Thoracic aorta (tissue), 2 donors: ENCODE results near the gene MYO1D. TPM values are rescaled to one million over a fixed set of nuclear protein-coding genes. Genes with fewer than 3 reads are reported as not detected.

Experiments used
- ATAC-seq: fragments of 150-250 bp; one replicate; pipeline ENCODE4 v1.8.0; 2017; ENCODE audit warnings: low read depth; ENCODE audit not compliant: insufficient number of reproducible peaks, low FRiP score
- DNase-seq: peaks from one replicate; pipeline ENCODE4 v3.0.0-alpha.2; 2020; ENCODE audit warnings: low spot score
- H3K27ac ChIP-seq, 2 donors: fragments of 200-600 bp; sonication (generic); 1 replicate in 1 of 2; 2 replicates in 1 of 2; pipeline ENCODE4 v1.5.1; 2016; ENCODE audit warnings: mild to moderate bottlenecking in 2 of 2, moderate library complexity in 2 of 2
- H3K27me3 ChIP-seq: fragments of 200-600 bp; sonication (generic); replicated peaks from 2 replicates; pipeline ENCODE4 v1.6.0; 2016; ENCODE audit warnings: mild to moderate bottlenecking; ENCODE audit not compliant: insufficient read depth
- H3K36me3 ChIP-seq: fragments of 200-600 bp; sonication (generic); one replicate; pipeline ENCODE4 v1.5.1; 2016
- H3K4me1 ChIP-seq, 2 donors: fragments of 200-600 bp; sonication (generic); 1 replicate in 1 of 2; 2 replicates in 1 of 2; pipeline versions ENCODE4 v1.5.1 to v1.6.0; 2016; ENCODE audit warnings: low read depth in 2 of 2, mild to moderate bottlenecking in 1 of 2; ENCODE audit not compliant: control insufficient read depth in 1 of 2
- H3K4me3 ChIP-seq: fragments of 200-600 bp; sonication (generic); 2 replicates; pipeline ENCODE4 v1.5.1; 2016; ENCODE audit warnings: mild to moderate bottlenecking
- H3K9me3 ChIP-seq: fragments of 200-600 bp; sonication (generic); 2 replicates; pipeline ENCODE4 v1.5.1; 2016
- total RNA-seq, 2 donors: library from RNA; depleted of rRNA; stranded (reverse); fragments of >200 nt; gene quantifications; one replicate each; pipeline versions ENCODE4 v1.1.0 to v1.2.3, GENCODE V29; 2016
- TF ChIP-seq, protein P1 (sequence below): fragments of 200-600 bp; sonication (generic); IDR thresholded peaks from one replicate; pipeline ENCODE4 v1.5.1; 2019; ENCODE audit warnings: antibody characterized with exemption

Gene MYO1D
- total RNA-seq, 2 donors from 2014 or later: 257 to 370 TPM

DNA sequence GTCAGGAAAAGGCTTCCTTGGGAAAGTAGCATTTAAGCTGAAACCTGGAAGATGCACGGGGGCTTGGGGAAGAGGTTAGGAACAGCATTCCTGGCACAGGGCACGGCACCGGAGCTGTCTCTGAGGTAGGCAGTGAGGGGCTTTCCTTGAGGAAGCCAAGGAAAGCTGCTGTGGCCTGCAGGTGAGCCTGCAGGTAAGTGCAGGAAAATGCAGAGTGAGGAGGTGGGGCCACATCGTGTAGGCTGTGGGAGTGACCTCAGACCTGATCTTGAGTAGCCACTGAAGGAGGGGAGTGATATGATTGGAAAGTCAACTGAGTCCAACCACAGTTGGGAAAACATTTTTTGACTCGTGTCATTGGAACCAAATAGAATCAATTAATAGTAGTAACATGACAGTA lies 310.6 kb downstream of the MYO1D start:
- Histone ChIP-seq H3K27me3 (no peaks in the 10 kb centered on the region), H3K36me3 (peaks cover 9% of the 10 kb centered on the region), H3K9me3 (no peaks in the 10 kb centered on the region), H3K4me1 (no peaks in the 10 kb centered on the region), H3K27ac (no peak overlapping the region), H3K4me3 (no peak overlapping the region)
- no peak for ATAC-seq
- no peak for DNase-seq
- TF ChIP-seq, protein P1, sequence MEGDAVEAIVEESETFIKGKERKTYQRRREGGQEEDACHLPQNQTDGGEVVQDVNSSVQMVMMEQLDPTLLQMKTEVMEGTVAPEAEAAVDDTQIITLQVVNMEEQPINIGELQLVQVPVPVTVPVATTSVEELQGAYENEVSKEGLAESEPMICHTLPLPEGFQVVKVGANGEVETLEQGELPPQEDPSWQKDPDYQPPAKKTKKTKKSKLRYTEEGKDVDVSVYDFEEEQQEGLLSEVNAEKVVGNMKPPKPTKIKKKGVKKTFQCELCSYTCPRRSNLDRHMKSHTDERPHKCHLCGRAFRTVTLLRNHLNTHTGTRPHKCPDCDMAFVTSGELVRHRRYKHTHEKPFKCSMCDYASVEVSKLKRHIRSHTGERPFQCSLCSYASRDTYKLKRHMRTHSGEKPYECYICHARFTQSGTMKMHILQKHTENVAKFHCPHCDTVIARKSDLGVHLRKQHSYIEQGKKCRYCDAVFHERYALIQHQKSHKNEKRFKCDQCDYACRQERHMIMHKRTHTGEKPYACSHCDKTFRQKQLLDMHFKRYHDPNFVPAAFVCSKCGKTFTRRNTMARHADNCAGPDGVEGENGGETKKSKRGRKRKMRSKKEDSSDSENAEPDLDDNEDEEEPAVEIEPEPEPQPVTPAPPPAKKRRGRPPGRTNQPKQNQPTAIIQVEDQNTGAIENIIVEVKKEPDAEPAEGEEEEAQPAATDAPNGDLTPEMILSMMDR: no peak

GRCh38 chr17:32565401-32565800 lies 311.5 kb downstream of the MYO1D start:
- ATAC-seq (no peak), DNase-seq (no peak)
- Histone ChIP-seq H3K9me3 (no peaks in the 10 kb centered on the region), H3K36me3 (peaks cover 9% of the 10 kb centered on the region), H3K4me1 (no peaks in the 10 kb centered on the region), H3K27ac (no peak overlapping the region), H3K27me3 (no peaks in the 10 kb centered on the region), H3K4me3 (no peak overlapping the region)
- TF ChIP-seq, protein P1: no peak

- DNase-seq (no peak), ATAC-seq (no peak)
- no peaks in the 10 kb centered on the region for H3K9me3 ChIP-seq
- H3K27ac ChIP-seq: no peak overlapping the region
- H3K4me3 ChIP-seq: no peak overlapping the region
- H3K4me1 ChIP-seq: no peaks in the 10 kb centered on the region
- H3K36me3 ChIP-seq: peaks cover 9% of the 10 kb centered on the region
- no peaks in the 10 kb centered on the region for H3K27me3 ChIP-seq
- TF ChIP-seq, protein P1: no peak
Observed at GRCh38 chr17:32564325-32564724, 312.6 kb downstream of the MYO1D start.

- DNase-seq (no peak), ATAC-seq (no peak)
- TF ChIP-seq, protein P1: no peak
- Histone ChIP-seq H3K9me3 (no peaks in the 10 kb centered on the region), H3K27ac (no peak overlapping the region), H3K36me3 (peaks cover 9% of the 10 kb centered on the region), H3K27me3 (no peaks in the 10 kb centered on the region), H3K4me1 (no peaks in the 10 kb centered on the region), H3K4me3 (no peak overlapping the region)
Observed at GRCh38 chr17:32563583-32563982, 313.3 kb downstream of the MYO1D start.

DNA sequence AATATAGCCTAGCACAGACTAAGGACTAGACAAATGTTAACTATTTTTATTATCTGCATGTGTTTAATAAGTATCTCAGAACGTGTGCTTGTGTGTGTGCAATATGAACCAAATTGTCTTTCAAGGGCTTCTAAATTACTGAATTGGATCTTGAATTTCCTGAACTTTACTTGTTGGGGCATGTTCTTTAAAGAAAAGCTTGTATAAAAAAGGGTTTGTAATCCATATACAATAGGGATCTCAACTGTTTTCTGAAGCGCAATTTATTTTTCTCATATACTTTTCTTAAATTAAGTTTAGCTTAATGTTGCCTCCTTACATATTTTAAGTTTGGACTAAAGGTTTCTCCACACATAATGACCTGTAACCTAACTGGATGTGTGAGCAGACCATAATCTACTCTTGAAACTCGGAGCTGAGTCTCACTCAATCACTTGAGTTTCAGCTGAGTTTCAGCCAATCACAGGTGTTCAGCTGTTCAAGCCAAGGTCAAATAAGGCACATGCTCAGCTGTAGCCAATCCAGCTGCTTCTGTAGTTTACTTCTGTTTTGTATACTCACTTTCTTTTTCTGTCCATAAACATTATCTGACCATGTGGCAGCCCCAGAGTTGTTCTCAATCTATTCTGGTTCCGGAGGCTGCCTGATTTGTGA lies 317.8 kb downstream of the MYO1D start:
- DNase-seq (no peak), ATAC-seq (no peak)
- no peak overlapping the region for H3K27ac ChIP-seq
- H3K27me3 ChIP-seq: no peaks in the 10 kb centered on the region
- TF ChIP-seq, protein P1: no peak
- no peaks in the 10 kb centered on the region for H3K4me1 ChIP-seq
- no peaks in the 10 kb centered on the region for H3K9me3 ChIP-seq
- no peak overlapping the region for H3K4me3 ChIP-seq
- no peaks in the 10 kb centered on the region for H3K36me3 ChIP-seq
